GM19395 (cell line): ENCODE data around the gene KIZ.
"Not testable (repeated sequence)": the region's sequence is repeated elsewhere in the genome, so short reads cannot be mapped to it uniquely, and the experiment has no call there.

Experiments used
- ATAC-seq: cut with Tn5 transposase; IDR thresholded peaks from one replicate; pipeline ENCODE4 v1.9.1; 2021; ENCODE audit warnings: mild to moderate bottlenecking, moderate library complexity; ENCODE audit not compliant: unreplicated experiment

Gene KIZ

GRCh38 chr20:21136015-21136732 is 10.3 kb downstream of the KIZ start:
- ATAC-seq = peak; percentile 82

GRCh38 chr20:21137078-21137477 is 11.2 kb downstream of the KIZ start:
- ATAC-seq = no peak

- no peak for ATAC-seq
Measured at GRCh38 chr20:21139881-21140566, 14.1 kb downstream of the KIZ start.

- ATAC-seq = no peak
Measured at GRCh38 chr20:21141825-21142224, 15.9 kb downstream of the KIZ start.

GRCh38 chr20:21143194-21143890 is 17.5 kb downstream of the KIZ start:
- ATAC-seq = no peak

GRCh38 chr20:21145424-21145823 is 19.5 kb downstream of the KIZ start:
- ATAC-seq = no peak

- no peak for ATAC-seq
Measured at GRCh38 chr20:21146215-21146614, 20.3 kb downstream of the KIZ start.

GRCh38 chr20:21147593-21147992 is 21.7 kb downstream of the KIZ start:
- ATAC-seq = no peak

- no peak for ATAC-seq
Measured at GRCh38 chr20:21149344-21149743, 23.5 kb downstream of the KIZ start.

- no peak for ATAC-seq
Measured at GRCh38 chr20:21151791-21152190, 25.9 kb downstream of the KIZ start.

GRCh38 chr20:21154692-21155091 is 28.8 kb downstream of the KIZ start:
- ATAC-seq = no peak

- ATAC-seq = no peak
Measured at GRCh38 chr20:21155268-21155667, 29.4 kb downstream of the KIZ start.

- no peak for ATAC-seq
Measured at GRCh38 chr20:21156266-21156665, 30.4 kb downstream of the KIZ start.

GRCh38 chr20:21157006-21157405 is 31.1 kb downstream of the KIZ start:
- no peak for ATAC-seq

- no peak for ATAC-seq
Measured at GRCh38 chr20:21159658-21160380, 33.9 kb downstream of the KIZ start.

GRCh38 chr20:21161926-21162325 is 36.0 kb downstream of the KIZ start:
- no peak for ATAC-seq

- no peak for ATAC-seq
Measured at GRCh38 chr20:21162631-21163030, 36.7 kb downstream of the KIZ start.

GRCh38 chr20:21166801-21167200 is 40.9 kb downstream of the KIZ start:
- ATAC-seq = peak; percentile 63

- ATAC-seq = peak; percentile 80
Measured at GRCh38 chr20:21167261-21167660, 41.4 kb downstream of the KIZ start.

- ATAC-seq = not testable (repeated sequence)
Measured at GRCh38 chr20:21168061-21168460, 42.2 kb downstream of the KIZ start.

- ATAC-seq = no peak
Measured at GRCh38 chr20:21172626-21173025, 46.7 kb downstream of the KIZ start.
